ENCODE results near the gene AKAP6.

AKAP6 gene

GRCh38 chr14:32728526-32728925 is 399.4 kb downstream of the AKAP6 start:
- H3K4me3 ChIP-seq (ENCODE audit: low read depth, low read length): no peak overlapping the region
- TF ChIP-seq, protein P1, sequence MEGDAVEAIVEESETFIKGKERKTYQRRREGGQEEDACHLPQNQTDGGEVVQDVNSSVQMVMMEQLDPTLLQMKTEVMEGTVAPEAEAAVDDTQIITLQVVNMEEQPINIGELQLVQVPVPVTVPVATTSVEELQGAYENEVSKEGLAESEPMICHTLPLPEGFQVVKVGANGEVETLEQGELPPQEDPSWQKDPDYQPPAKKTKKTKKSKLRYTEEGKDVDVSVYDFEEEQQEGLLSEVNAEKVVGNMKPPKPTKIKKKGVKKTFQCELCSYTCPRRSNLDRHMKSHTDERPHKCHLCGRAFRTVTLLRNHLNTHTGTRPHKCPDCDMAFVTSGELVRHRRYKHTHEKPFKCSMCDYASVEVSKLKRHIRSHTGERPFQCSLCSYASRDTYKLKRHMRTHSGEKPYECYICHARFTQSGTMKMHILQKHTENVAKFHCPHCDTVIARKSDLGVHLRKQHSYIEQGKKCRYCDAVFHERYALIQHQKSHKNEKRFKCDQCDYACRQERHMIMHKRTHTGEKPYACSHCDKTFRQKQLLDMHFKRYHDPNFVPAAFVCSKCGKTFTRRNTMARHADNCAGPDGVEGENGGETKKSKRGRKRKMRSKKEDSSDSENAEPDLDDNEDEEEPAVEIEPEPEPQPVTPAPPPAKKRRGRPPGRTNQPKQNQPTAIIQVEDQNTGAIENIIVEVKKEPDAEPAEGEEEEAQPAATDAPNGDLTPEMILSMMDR (IDR thresholded peaks at IDR 0.05; ENCODE audit: control insufficient read depth, extremely low read depth, insufficient read depth): no peak
- DNase-seq (ENCODE audit: low read depth): no peak

GRCh38 chr14:32728976-32729375 is 399.9 kb downstream of the AKAP6 start:
- no peak for DNase-seq (ENCODE audit: low read depth)
- H3K4me3 ChIP-seq (ENCODE audit: low read depth, low read length): no peak overlapping the region
- TF ChIP-seq, protein P1 (IDR thresholded peaks at IDR 0.05; ENCODE audit: control insufficient read depth, extremely low read depth, insufficient read depth): no peak

DNA sequence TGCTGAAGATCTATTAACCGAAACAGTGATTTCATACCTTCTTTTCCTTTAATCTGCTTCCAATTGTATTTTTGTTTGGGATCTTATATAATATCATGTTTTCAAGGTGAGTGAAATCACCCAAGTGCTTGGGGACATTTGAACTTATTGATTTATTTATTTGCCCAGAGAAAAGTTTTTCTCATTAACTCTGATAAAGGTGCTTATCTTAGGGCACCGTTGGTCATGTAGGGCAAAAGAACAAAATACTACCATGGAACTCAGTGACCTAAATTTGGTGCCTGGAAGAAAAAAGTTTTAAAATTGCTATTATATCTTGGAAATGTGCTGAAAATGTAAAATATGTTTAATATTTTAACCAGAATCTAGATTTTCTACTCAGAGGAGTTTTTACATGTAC is 402.2 kb downstream of the AKAP6 start:
- no peak for DNase-seq (ENCODE audit: low read depth)
- H3K4me3 ChIP-seq (ENCODE audit: low read depth, low read length): no peak overlapping the region
- TF ChIP-seq, protein P1 (IDR thresholded peaks at IDR 0.05; ENCODE audit: control insufficient read depth, extremely low read depth, insufficient read depth): no peak

- TF ChIP-seq, protein P1 (IDR thresholded peaks at IDR 0.05; ENCODE audit: control insufficient read depth, extremely low read depth, insufficient read depth): no peak
- H3K4me3 ChIP-seq (ENCODE audit: low read depth, low read length): no peak overlapping the region
- DNase-seq (ENCODE audit: low read depth): no peak
Observed at GRCh38 chr14:32733015-32733414, 403.9 kb downstream of the AKAP6 start.

DNA sequence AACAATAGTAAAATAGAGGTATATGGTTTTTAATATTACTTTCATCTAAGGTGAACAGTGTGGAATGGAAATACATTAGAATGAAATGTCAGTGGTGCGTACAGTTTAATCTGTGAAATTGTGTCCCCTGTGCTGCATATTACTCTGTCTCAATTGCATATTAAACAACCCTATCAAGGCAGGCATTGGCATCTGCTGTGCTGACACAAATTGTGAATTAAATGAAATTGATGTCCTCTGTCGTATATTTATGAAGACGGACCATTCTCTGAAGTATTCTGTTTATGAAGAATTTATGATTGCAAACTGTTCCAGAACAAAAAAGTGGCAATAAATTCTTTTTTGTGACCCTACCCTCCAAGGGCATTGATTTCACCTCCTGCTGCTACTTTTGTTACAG is 405.2 kb downstream of the AKAP6 start:
- no peak overlapping the region for H3K4me3 ChIP-seq (ENCODE audit: low read depth, low read length)
- no peak for DNase-seq (ENCODE audit: low read depth)
- TF ChIP-seq, protein P1 (IDR thresholded peaks at IDR 0.05; ENCODE audit: control insufficient read depth, extremely low read depth, insufficient read depth): no peak

DNA sequence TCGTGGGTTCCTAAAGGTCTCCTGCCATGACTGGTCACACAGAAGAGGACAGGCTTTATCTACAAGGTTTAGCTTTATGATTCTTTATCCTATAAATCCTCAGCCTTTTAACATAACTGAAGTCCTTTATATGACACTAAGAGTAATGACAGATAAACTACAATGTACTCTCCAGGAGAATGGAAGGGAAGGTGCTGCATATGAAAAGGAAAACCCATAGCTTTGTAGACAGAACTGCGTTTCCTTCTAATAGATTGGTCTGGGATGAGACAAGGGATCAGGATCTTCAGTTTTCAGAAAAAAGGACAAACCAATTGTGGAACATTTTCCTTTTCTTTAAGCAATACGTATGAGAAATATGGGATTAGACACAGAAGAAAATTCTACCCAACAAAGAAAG is 408.5 kb downstream of the AKAP6 start:
- H3K4me3 ChIP-seq (ENCODE audit: low read depth, low read length): no peak overlapping the region
- TF ChIP-seq, protein P1 (IDR thresholded peaks at IDR 0.05; ENCODE audit: control insufficient read depth, extremely low read depth, insufficient read depth): no peak
- no peak for DNase-seq (ENCODE audit: low read depth)

- H3K4me3 ChIP-seq (ENCODE audit: low read depth, low read length): no peak overlapping the region
- TF ChIP-seq, protein P1 (IDR thresholded peaks at IDR 0.05; ENCODE audit: control insufficient read depth, extremely low read depth, insufficient read depth): no peak
- no peak for DNase-seq (ENCODE audit: low read depth)
Observed at GRCh38 chr14:32738206-32738871, 409.2 kb downstream of the AKAP6 start.
